ENCODE measurements around the gene LY6G5B.

GRCh38 chr6:31683591-31683990, 13.8 kb downstream of the LY6G5B start:
- no peak for TF ChIP-seq CTCF (IDR thresholded peaks at IDR 0.05)
- TF ChIP-seq POLR2A (IDR thresholded peaks at IDR 0.05): no peak
